SK-N-SH (cell line): Measurements from ENCODE around the gene AVPR1A.

Source experiments
- EP300 ChIP-seq, 2 experiments: IDR thresholded peaks; 2 replicates each; pipeline versions ENCODE4 v1.4.0 to v1.6.1; 2012; ENCODE audit warnings: borderline replicate concordance in 1 of 2, low read depth in 1 of 2, low read length in 1 of 2
- TAF1 ChIP-seq: IDR thresholded peaks from 2 replicates; pipeline ENCODE4 v1.6.1; 2012; ENCODE audit warnings: low read depth, mild to moderate bottlenecking, low read length, moderate library complexity, borderline replicate concordance
- TCF12 ChIP-seq: IDR thresholded peaks from 2 replicates; pipeline ENCODE4 v1.4.0; 2012
- YY1 ChIP-seq: IDR thresholded peaks from 2 replicates; pipeline ENCODE4 v1.4.0; 2012; ENCODE audit warnings: low read depth, mild to moderate bottlenecking
- TF ChIP-seq, protein P1 (sequence below): fragments of 200-600 bp; sonication (generic); IDR thresholded peaks from 2 replicates; pipeline ENCODE4 v1.6.1; 2017; ENCODE audit warnings: antibody characterized with exemption, mild to moderate bottlenecking, moderate library complexity

GRCh38 chr12:63150713-63151622 is at the start of gene AVPR1A:
- TF ChIP-seq TCF12: no peak
- TF ChIP-seq, protein P1, sequence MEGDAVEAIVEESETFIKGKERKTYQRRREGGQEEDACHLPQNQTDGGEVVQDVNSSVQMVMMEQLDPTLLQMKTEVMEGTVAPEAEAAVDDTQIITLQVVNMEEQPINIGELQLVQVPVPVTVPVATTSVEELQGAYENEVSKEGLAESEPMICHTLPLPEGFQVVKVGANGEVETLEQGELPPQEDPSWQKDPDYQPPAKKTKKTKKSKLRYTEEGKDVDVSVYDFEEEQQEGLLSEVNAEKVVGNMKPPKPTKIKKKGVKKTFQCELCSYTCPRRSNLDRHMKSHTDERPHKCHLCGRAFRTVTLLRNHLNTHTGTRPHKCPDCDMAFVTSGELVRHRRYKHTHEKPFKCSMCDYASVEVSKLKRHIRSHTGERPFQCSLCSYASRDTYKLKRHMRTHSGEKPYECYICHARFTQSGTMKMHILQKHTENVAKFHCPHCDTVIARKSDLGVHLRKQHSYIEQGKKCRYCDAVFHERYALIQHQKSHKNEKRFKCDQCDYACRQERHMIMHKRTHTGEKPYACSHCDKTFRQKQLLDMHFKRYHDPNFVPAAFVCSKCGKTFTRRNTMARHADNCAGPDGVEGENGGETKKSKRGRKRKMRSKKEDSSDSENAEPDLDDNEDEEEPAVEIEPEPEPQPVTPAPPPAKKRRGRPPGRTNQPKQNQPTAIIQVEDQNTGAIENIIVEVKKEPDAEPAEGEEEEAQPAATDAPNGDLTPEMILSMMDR: no peak
- no peak for TF ChIP-seq YY1
- no peak for TF ChIP-seq TAF1
- TF ChIP-seq EP300 (IDR thresholded peaks at IDR 0.05; ENCODE audit: borderline replicate concordance in 1 of 2, low read depth in 1 of 2, low read length in 1 of 2): no peak
